GM18520 (cell line): Measurements from ENCODE around the gene DUSP6.

Experiments
- ATAC-seq: cut with Tn5 transposase; IDR thresholded peaks from one replicate; pipeline ENCODE4 v1.9.1; 2021; ENCODE audit not compliant: unreplicated experiment

The DUSP6 gene

GRCh38 chr12:89373763-89374572 lies 21.7 kb upstream of the DUSP6 start:
- no peak for ATAC-seq

GRCh38 chr12:89372584-89373370 lies 20.5 kb upstream of the DUSP6 start:
- no peak for ATAC-seq

GRCh38 chr12:89370850-89371249 lies 18.5 kb upstream of the DUSP6 start:
- no peak for ATAC-seq

GRCh38 chr12:89370421-89370831 lies 18.1 kb upstream of the DUSP6 start:
- ATAC-seq, result no peak

GRCh38 chr12:89369166-89369565 lies 16.9 kb upstream of the DUSP6 start:
- no peak for ATAC-seq

- ATAC-seq, result no peak
Measured at GRCh38 chr12:89368391-89368790, 16.1 kb upstream of the DUSP6 start.

GRCh38 chr12:89366676-89367364 lies 14.5 kb upstream of the DUSP6 start:
- no peak for ATAC-seq

GRCh38 chr12:89364631-89365030 lies 12.3 kb upstream of the DUSP6 start:
- no peak for ATAC-seq

- no peak for ATAC-seq
Measured at GRCh38 chr12:89364058-89364457, 11.8 kb upstream of the DUSP6 start.

GRCh38 chr12:89363582-89363981 lies 11.3 kb upstream of the DUSP6 start:
- no peak for ATAC-seq

GRCh38 chr12:89363084-89363483 lies 10.8 kb upstream of the DUSP6 start:
- ATAC-seq, result no peak

- no peak for ATAC-seq
Measured at GRCh38 chr12:89359615-89360014, 7.3 kb upstream of the DUSP6 start.

GRCh38 chr12:89358805-89359204 lies 6.5 kb upstream of the DUSP6 start:
- no peak for ATAC-seq

- no peak for ATAC-seq
Measured at GRCh38 chr12:89357297-89357730, 5.0 kb upstream of the DUSP6 start.

- ATAC-seq, result no peak
Measured at GRCh38 chr12:89356069-89356665, 3.9 kb upstream of the DUSP6 start.

- no peak for ATAC-seq
Measured at GRCh38 chr12:89355243-89356068, 3.2 kb upstream of the DUSP6 start.

- ATAC-seq, result no peak
Measured at GRCh38 chr12:89354612-89355067, 2.3 kb upstream of the DUSP6 start.

- ATAC-seq, result no peak
Measured at GRCh38 chr12:89353823-89354611, 1.7 kb upstream of the DUSP6 start.

GRCh38 chr12:89353188-89353822 lies 1.0 kb upstream of the DUSP6 start:
- ATAC-seq, result no peak
